HCT116 (cell line): Measurements from ENCODE around the gene ZNF695. TPM values are rescaled to one million over a fixed set of nuclear protein-coding genes. Genes with fewer than 3 reads are reported as not detected.

ENCODE experiments used
- ATAC-seq: fragments of 200-7000 bp; cut with Tn5 transposase; 2 replicates; pipeline ENCODE4 v1.9.1; 2020; ENCODE audit warnings: mild to moderate bottlenecking, moderate library complexity
- BruUV-seq: library from RNA; stranded (reverse); fragments of 400-500 nt; replicated peaks from 2 replicates; lab custom pipeline; 2021; lab: Mats Ljungman, UMichigan
- CTCF ChIA-PET: fragments of 300-600 bp; sonication (Branson Sonifier 250); formaldehyde crosslinking; loops from one replicate; lab custom pipeline; 2021; ENCODE audit warnings: antibody characterized with exemption; lab: Charles Lee
- POLR2A ChIA-PET: fragments of 300-600, 350-600 bp; sonication (Branson Sonifier 250); formaldehyde crosslinking; loops from one replicate; lab custom pipeline; 2021; ENCODE audit warnings: antibody characterized with exemption; lab: Charles Lee
- RAD21 ChIA-PET, 2 experiments: fragments of 300-600 bp; sonication (Branson Sonifier 250); formaldehyde crosslinking; loops; one replicate each; lab custom pipeline; 2023; ENCODE audit warnings: low total read pairs in 2 of 2; ENCODE audit not compliant: uncharacterized antibody in 2 of 2, unreplicated experiment in 2 of 2, low non-redundant PET in 1 of 2; lab: Charles Lee
- DNase-seq: peaks from one replicate; pipeline ENCODE4 v3.0.0-alpha.2; 2010; ENCODE audit warnings: low read depth, low spot score
- H2AFZ ChIP-seq: fragments of 200-600 bp; shearing (Covaris generic), sonication (generic); 2 replicates; pipeline ENCODE4 v1.6.1; 2017; ENCODE audit warnings: low read depth, mixed run types, mixed read lengths, antibody characterized with exemption, low read length; ENCODE audit not compliant: poor library complexity, severe bottlenecking
- H3K27ac ChIP-seq: 2 replicates; pipeline ENCODE4 v1.5.1; 2012; ENCODE audit warnings: low read depth, low read length
- H3K27me3 ChIP-seq: fragments of 200-600 bp; sonication (generic); 2 replicates; pipeline ENCODE4 v1.6.1; 2016; ENCODE audit warnings: mixed run types, low read length, mixed read lengths; ENCODE audit not compliant: insufficient read depth
- H3K36me3 ChIP-seq, 2 experiments: fragments of 200-500 bp in 1 of 2; fragments of 200-600 bp in 1 of 2; sonication (Bioruptor generic) in 1 of 2; sonication (generic) in 1 of 2; 2 replicates each; pipeline versions ENCODE4 v1.5.1 to v1.6.1; 2014 to 2016; ENCODE audit warnings: low read length in 2 of 2, inconsistent platforms in 1 of 2, mixed read lengths in 1 of 2, mixed run types in 1 of 2; ENCODE audit not compliant: insufficient read depth in 2 of 2, control insufficient read depth in 1 of 2
- H3K4me1 ChIP-seq, 2 experiments: fragments of 200-600 bp in 1 of 2; sonication (generic) in 1 of 2; 2 replicates each; pipeline versions ENCODE4 v1.5.1 to v1.6.1; 2012 to 2017; ENCODE audit warnings: low read length in 2 of 2, inconsistent platforms in 1 of 2, mild to moderate bottlenecking in 1 of 2, mixed read lengths in 1 of 2, mixed run types in 1 of 2, moderate library complexity in 1 of 2; ENCODE audit not compliant: insufficient read depth in 2 of 2, control insufficient read depth in 1 of 2
- H3K4me2 ChIP-seq: fragments of 200-600 bp; sonication (generic); 2 replicates; pipeline ENCODE4 v1.6.1; 2017; ENCODE audit warnings: mixed run types, low read length, mixed read lengths
- H3K4me3 ChIP-seq, 2 experiments: fragments of 200-600 bp in 1 of 2; sonication (generic) in 1 of 2; replicated peaks in 1 of 2; 2 replicates each; pipeline ENCODE4 v1.5.1; 2011 to 2016; ENCODE audit warnings: low read length in 2 of 2, control low read depth in 1 of 2, low read depth in 1 of 2, mild to moderate bottlenecking in 1 of 2, mixed read lengths in 1 of 2, mixed run types in 1 of 2
- H3K79me2 ChIP-seq: fragments of 200-600 bp; sonication (generic); 2 replicates; pipeline ENCODE4 v1.6.1; 2017; ENCODE audit warnings: mild to moderate bottlenecking, mixed run types, low read length, moderate library complexity, mixed read lengths; ENCODE audit not compliant: insufficient read depth
- H3K9ac ChIP-seq: fragments of 200-600 bp; sonication (generic); 2 replicates; pipeline ENCODE4 v1.6.1; 2016; ENCODE audit warnings: low read length, mixed read lengths
- H3K9me2 ChIP-seq: fragments of 200-600 bp; sonication (generic), shearing (Covaris generic); 2 replicates; pipeline ENCODE4 v1.6.1; 2017; ENCODE audit warnings: mixed run types, mild to moderate bottlenecking, moderate library complexity; ENCODE audit not compliant: insufficient read depth
- H3K9me3 ChIP-seq, 2 experiments: fragments of 200-500 bp in 1 of 2; fragments of 200-600 bp in 1 of 2; sonication (Bioruptor generic) in 1 of 2; sonication (generic) in 1 of 2; 2 replicates each; pipeline ENCODE4 v1.6.1; 2014 to 2017; ENCODE audit warnings: low read length in 2 of 2, mixed read lengths in 2 of 2, inconsistent platforms in 1 of 2, low read depth in 1 of 2, mild to moderate bottlenecking in 1 of 2, mixed run types in 1 of 2, moderate library complexity in 1 of 2; ENCODE audit not compliant: control insufficient read depth in 1 of 2, insufficient read depth in 1 of 2
- H4K20me1 ChIP-seq: fragments of 200-600 bp; sonication (generic), shearing (Covaris generic); 2 replicates; pipeline ENCODE4 v1.6.1; 2017; ENCODE audit warnings: mixed run types, mild to moderate bottlenecking, moderate library complexity; ENCODE audit not compliant: insufficient read depth
- CEBPB ChIP-seq: IDR thresholded peaks from 2 replicates; pipeline ENCODE4 v1.6.1; 2012; ENCODE audit warnings: low read depth
- EGR1 ChIP-seq: IDR thresholded peaks from 2 replicates; pipeline ENCODE4 v1.6.1; 2012; ENCODE audit warnings: low read depth
- ELF1 ChIP-seq: IDR thresholded peaks from 2 replicates; pipeline ENCODE4 v1.6.1; 2012; ENCODE audit warnings: low read depth, borderline replicate concordance
- EZH2 ChIP-seq: fragments of 200-600 bp; sonication (generic); IDR thresholded peaks from 2 replicates; pipeline ENCODE4 v1.6.1; 2017; ENCODE audit warnings: antibody characterized with exemption, mixed run types
- EZH2phosphoT487 ChIP-seq: fragments of 200-600 bp; IDR thresholded peaks from 2 replicates; pipeline ENCODE4 v1.6.1; 2018; ENCODE audit warnings: antibody characterized with exemption, borderline replicate concordance
- POLR2A ChIP-seq: IDR thresholded peaks from 2 replicates; pipeline ENCODE4 v1.7.0; 2011; ENCODE audit warnings: borderline replicate concordance; ENCODE audit not compliant: insufficient read depth, insufficient read length; ENCODE audit errors: extremely low read depth
- POLR2AphosphoS5 ChIP-seq: IDR thresholded peaks from 2 replicates; pipeline ENCODE4 v1.6.1; 2011; ENCODE audit warnings: mild to moderate bottlenecking, low read depth, low read length, moderate library complexity
- RAD21 ChIP-seq: IDR thresholded peaks from 2 replicates; pipeline ENCODE4 v1.6.1; 2012; ENCODE audit warnings: low read depth, mild to moderate bottlenecking
- SIN3A ChIP-seq: IDR thresholded peaks from 2 replicates; pipeline ENCODE4 v1.6.1; 2012; ENCODE audit warnings: low read depth
- SP1 ChIP-seq: IDR thresholded peaks from 2 replicates; pipeline ENCODE4 v1.6.1; 2012; ENCODE audit warnings: low read depth
- ZFX ChIP-seq: fragments of 450-650 bp; IDR thresholded peaks from 2 replicates; pipeline ENCODE4 v1.6.1; 2017
- intact Hi-C: fragments of 100-400 bp; cut with micrococcal nuclease; formaldehyde crosslinking; loops from 2 replicates; pipeline ENCODE4 v1.10.0; 2022
- total RNA-seq: library from RNA; stranded (reverse); gene quantifications from one replicate; pipeline ENCODE4 v1.2.1, GENCODE V29; 2021; ENCODE audit not compliant: unreplicated experiment
- TF ChIP-seq, protein P1 (sequence below): IDR thresholded peaks from 2 replicates; pipeline ENCODE4 v1.6.1; 2012
- TF ChIP-seq, protein P2 (sequence below): IDR thresholded peaks from 2 replicates; pipeline ENCODE4 v1.6.1; 2011; ENCODE audit warnings: mild to moderate bottlenecking, low read length, moderate library complexity; ENCODE audit not compliant: insufficient replicate concordance; ENCODE audit errors: extremely low read depth

The ZNF695 gene
- total RNA-seq, 1 experiment from 2014 or later = 14.9 TPM

DNA sequence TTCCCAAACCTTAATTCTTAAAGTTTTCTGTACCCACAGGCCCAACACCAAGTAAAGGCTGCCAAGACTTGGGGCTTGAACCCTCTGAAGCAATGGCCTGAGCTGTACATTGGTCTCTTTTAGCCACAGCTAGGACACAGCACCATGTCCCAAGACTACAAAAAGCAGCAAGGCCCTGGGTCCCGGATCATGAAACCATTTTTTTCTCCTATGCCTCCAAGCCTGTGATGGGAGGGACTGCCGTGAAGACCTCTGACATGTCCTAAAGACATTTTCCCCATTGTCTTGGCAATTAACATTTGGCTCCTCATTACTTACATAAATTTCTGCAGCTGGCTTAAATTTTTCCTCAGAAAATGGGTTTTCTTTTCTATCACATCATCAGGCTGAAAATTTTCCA is 39.8 kb upstream of the ZNF695 start (continued):
- TF ChIP-seq ZFX (no peak), EGR1 (no peak), SP1 (no peak), RAD21 (no peak), POLR2AphosphoS5 (no peak), EZH2 (no peak)
- TF ChIP-seq, protein P1, sequence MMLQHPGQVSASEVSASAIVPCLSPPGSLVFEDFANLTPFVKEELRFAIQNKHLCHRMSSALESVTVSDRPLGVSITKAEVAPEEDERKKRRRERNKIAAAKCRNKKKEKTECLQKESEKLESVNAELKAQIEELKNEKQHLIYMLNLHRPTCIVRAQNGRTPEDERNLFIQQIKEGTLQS = no peak

DNA sequence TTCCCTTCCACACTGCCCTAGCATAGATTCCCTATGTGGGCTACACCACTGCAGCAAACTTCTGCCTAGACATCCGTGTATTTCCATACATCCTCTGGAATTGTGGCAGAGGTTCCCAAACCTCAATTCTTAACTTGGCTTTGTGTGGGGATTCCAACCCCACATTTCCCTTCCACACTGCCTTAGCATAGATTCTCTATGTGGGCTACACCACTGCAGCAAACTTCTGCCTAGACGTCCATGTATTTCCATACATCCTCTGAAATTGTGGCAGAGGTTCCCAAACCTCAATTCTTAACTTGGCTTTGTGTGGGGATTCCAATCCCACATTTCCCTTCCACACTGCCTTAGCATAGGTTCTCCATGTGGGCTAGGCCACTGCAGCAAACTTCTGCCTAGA is 39.4 kb upstream of the ZNF695 start:
- H3K9me2 ChIP-seq = no peaks in the 10 kb centered on the region
- H3K4me2 ChIP-seq = no peak overlapping the region
- no peak overlapping the region for H3K27ac ChIP-seq
- H3K4me1 ChIP-seq = no peaks in the 10 kb centered on the region
- H3K4me3 ChIP-seq = no peak overlapping the region
- CTCF ChIA-PET = no interaction called here
- peaks cover 31 to 38% of the 10 kb centered on the region in 2 experiments; a peak in 3 of 4 replicates for H3K9me3 ChIP-seq
- no TSS peak for BruUV-seq
- no peak for ATAC-seq
- no peaks in the 10 kb centered on the region for H3K36me3 ChIP-seq
- H4K20me1 ChIP-seq = no peaks in the 10 kb centered on the region
- H3K27me3 ChIP-seq = no peaks in the 10 kb centered on the region
- no peak overlapping the region for H3K9ac ChIP-seq
- intact Hi-C loops = no loop called here
- TF ChIP-seq POLR2AphosphoS5 (no peak), SIN3A (no peak), EZH2 (no peak), EZH2phosphoT487 (no peak), EGR1 (no peak), ELF1 (no peak), POLR2A (no peak), SP1 (no peak), CEBPB (no peak), ZFX (no peak)
- TF ChIP-seq, protein P2, sequence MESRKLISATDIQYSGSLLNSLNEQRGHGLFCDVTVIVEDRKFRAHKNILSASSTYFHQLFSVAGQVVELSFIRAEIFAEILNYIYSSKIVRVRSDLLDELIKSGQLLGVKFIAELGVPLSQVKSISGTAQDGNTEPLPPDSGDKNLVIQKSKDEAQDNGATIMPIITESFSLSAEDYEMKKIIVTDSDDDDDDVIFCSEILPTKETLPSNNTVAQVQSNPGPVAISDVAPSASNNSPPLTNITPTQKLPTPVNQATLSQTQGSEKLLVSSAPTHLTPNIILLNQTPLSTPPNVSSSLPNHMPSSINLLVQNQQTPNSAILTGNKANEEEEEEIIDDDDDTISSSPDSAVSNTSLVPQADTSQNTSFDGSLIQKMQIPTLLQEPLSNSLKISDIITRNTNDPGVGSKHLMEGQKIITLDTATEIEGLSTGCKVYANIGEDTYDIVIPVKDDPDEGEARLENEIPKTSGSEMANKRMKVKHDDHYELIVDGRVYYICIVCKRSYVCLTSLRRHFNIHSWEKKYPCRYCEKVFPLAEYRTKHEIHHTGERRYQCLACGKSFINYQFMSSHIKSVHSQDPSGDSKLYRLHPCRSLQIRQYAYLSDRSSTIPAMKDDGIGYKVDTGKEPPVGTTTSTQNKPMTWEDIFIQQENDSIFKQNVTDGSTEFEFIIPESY = no peak
- TF ChIP-seq, all 23 proteins: peak for 0
- H2AFZ ChIP-seq = no peak overlapping the region
- H3K79me2 ChIP-seq = peaks cover 26% of the 10 kb centered on the region
- ChIA-PET RAD21 (no interaction called here), POLR2A (interaction anchor here (0.7 kb wide), 1 partner anchor 341 kb away, joined by 3 read pairs; no protein-coding TSS in a partner anchor)
- DNase-seq = no peak
